Astrocyte (in vitro differentiated cells and primary cell): ENCODE results near the gene GABRP. TPM values are rescaled to one million over a fixed set of nuclear protein-coding genes. Genes with fewer than 3 reads are reported as not detected.

Experiments
- DNase-seq: peaks from one replicate; pipeline ENCODE4 v3.0.0-alpha.2; 2010; ENCODE audit warnings: low read depth
- FAIRE-seq: peaks from 2 replicates; lab custom pipeline; 2011; peaks lifted over from hg19 to GRCh38; lab: Jason Lieb, UNC
- H2AFZ ChIP-seq: 2 replicates; pipeline ENCODE4 v1.6.0; 2012; ENCODE audit warnings: low read depth, low read length, inconsistent platforms
- H3K27ac ChIP-seq: 2 replicates; pipeline ENCODE4 v1.5.1; 2011; ENCODE audit warnings: low read depth, low read length, inconsistent platforms
- H3K27me3 ChIP-seq: 2 replicates; pipeline ENCODE4 v1.6.0; 2011; ENCODE audit warnings: low read length, inconsistent platforms; ENCODE audit not compliant: insufficient read depth
- H3K36me3 ChIP-seq: 2 replicates; pipeline ENCODE4 v1.5.1; 2011; ENCODE audit warnings: low read length, inconsistent platforms; ENCODE audit not compliant: insufficient read depth
- H3K4me1 ChIP-seq: 2 replicates; pipeline ENCODE4 v1.5.1; 2011; ENCODE audit warnings: low read length, inconsistent platforms; ENCODE audit not compliant: insufficient read depth
- H3K4me2 ChIP-seq: 2 replicates; pipeline ENCODE4 v1.6.0; 2012; ENCODE audit warnings: low read length, inconsistent platforms
- H3K4me3 ChIP-seq: 2 replicates; pipeline ENCODE4 v1.5.1; 2011; ENCODE audit warnings: low read depth, mild to moderate bottlenecking, low read length, inconsistent platforms; ENCODE audit not compliant: insufficient read depth
- H3K79me2 ChIP-seq: 2 replicates; pipeline ENCODE4 v1.6.0; 2012; ENCODE audit warnings: mild to moderate bottlenecking, low read length, inconsistent platforms; ENCODE audit not compliant: insufficient read depth
- H3K9ac ChIP-seq: 2 replicates; pipeline ENCODE4 v1.6.0; 2012; ENCODE audit warnings: mild to moderate bottlenecking, low read length, inconsistent platforms
- H3K9me3 ChIP-seq: 2 replicates; pipeline ENCODE4 v1.5.1; 2012; ENCODE audit warnings: low read depth, mild to moderate bottlenecking, low read length, inconsistent platforms; ENCODE audit not compliant: insufficient read depth
- H4K20me1 ChIP-seq: 2 replicates; pipeline ENCODE4 v1.6.0; 2012; ENCODE audit warnings: low read length, inconsistent platforms; ENCODE audit not compliant: insufficient read depth
- H3K27ac Mint-ChIP-seq: one replicate; pipeline ENCODE4 v1.8.0; 2021; ENCODE audit warnings: mild to moderate bottlenecking, mixed read lengths; ENCODE audit not compliant: unreplicated experiment
- H3K27me3 Mint-ChIP-seq: one replicate; pipeline ENCODE4 v1.8.0; 2021; ENCODE audit warnings: low read depth, mixed read lengths; ENCODE audit not compliant: unreplicated experiment
- H3K36me3 Mint-ChIP-seq: one replicate; pipeline ENCODE4 v1.8.0; 2021; ENCODE audit warnings: low read depth, mixed read lengths; ENCODE audit not compliant: unreplicated experiment
- H3K4me1 Mint-ChIP-seq: one replicate; pipeline ENCODE4 v1.8.0; 2021; ENCODE audit warnings: low read depth, mixed read lengths; ENCODE audit not compliant: unreplicated experiment
- H3K4me3 Mint-ChIP-seq: one replicate; pipeline ENCODE4 v1.8.0; 2021; ENCODE audit warnings: mild to moderate bottlenecking, moderate library complexity, mixed read lengths; ENCODE audit not compliant: unreplicated experiment
- H3K9me3 Mint-ChIP-seq: one replicate; pipeline ENCODE4 v1.8.0; 2021; ENCODE audit warnings: mild to moderate bottlenecking, mixed read lengths; ENCODE audit not compliant: unreplicated experiment
- CTCF ChIP-seq: IDR thresholded peaks from 2 replicates; pipeline ENCODE4 v1.5.1; 2011; ENCODE audit warnings: low read depth, mild to moderate bottlenecking, inconsistent platforms, low read length, moderate library complexity; ENCODE audit not compliant: insufficient read depth
- EZH2 ChIP-seq: IDR thresholded peaks from 2 replicates; pipeline ENCODE4 v1.6.1; 2012; ENCODE audit warnings: mild to moderate bottlenecking, low read length, inconsistent platforms; ENCODE audit not compliant: insufficient read depth
- total RNA-seq: library from RNA; stranded (reverse); gene quantifications from 2 replicates; pipeline ENCODE4 v1.2.1, GENCODE V29; 2021

The GABRP gene
- total RNA-seq, 1 donor from 2014 or later = 0.45 TPM

GRCh38 chr5:170740551-170741205 is 42.8 kb upstream of the GABRP start:
- H3K4me3 Mint-ChIP-seq = no peak overlapping the region
- no peak overlapping the region for H3K27ac Mint-ChIP-seq
- no peak overlapping the region for H3K9ac ChIP-seq
- peaks cover 1% of the 10 kb centered on the region for H3K4me1 ChIP-seq
- peaks cover 2% of the 10 kb centered on the region for H3K9me3 ChIP-seq
- H3K4me3 ChIP-seq = no peak overlapping the region
- FAIRE-seq (no peak), DNase-seq (no peak)
- peaks cover 2% of the 10 kb centered on the region for H3K27me3 ChIP-seq
- no peaks in the 10 kb centered on the region for H4K20me1 ChIP-seq
- H3K79me2 ChIP-seq = no peaks in the 10 kb centered on the region
- H3K27me3 Mint-ChIP-seq = peaks cover 25% of the 10 kb centered on the region
- no peaks in the 10 kb centered on the region for H3K36me3 ChIP-seq
- H3K4me2 ChIP-seq = no peak overlapping the region
- peaks cover under 1% of the 10 kb centered on the region for H3K4me1 Mint-ChIP-seq
- H3K36me3 Mint-ChIP-seq = no peaks in the 10 kb centered on the region
- no peak for TF ChIP-seq EZH2
- TF ChIP-seq CTCF = no peak
- no peak overlapping the region for H2AFZ ChIP-seq
- peaks cover 12% of the 10 kb centered on the region for H3K9me3 Mint-ChIP-seq
- no peak overlapping the region for H3K27ac ChIP-seq

- Histone ChIP-seq H3K4me3 (no peak overlapping the region), H3K79me2 (no peaks in the 10 kb centered on the region), H3K27me3 (peaks cover 2% of the 10 kb centered on the region), H3K4me2 (no peak overlapping the region), H2AFZ (no peak overlapping the region), H3K36me3 (no peaks in the 10 kb centered on the region), H3K9me3 (no peaks in the 10 kb centered on the region), H3K9ac (no peak overlapping the region), H4K20me1 (no peaks in the 10 kb centered on the region), H3K27ac (no peak overlapping the region), H3K4me1 (peaks cover 3% of the 10 kb centered on the region)
- Mint-ChIP-seq H3K27me3 (peaks cover 25% of the 10 kb centered on the region), H3K9me3 (peaks cover 5% of the 10 kb centered on the region), H3K4me3 (no peak overlapping the region), H3K4me1 (peaks cover 3% of the 10 kb centered on the region), H3K27ac (no peak overlapping the region), H3K36me3 (no peaks in the 10 kb centered on the region)
- TF ChIP-seq EZH2 (no peak), CTCF (no peak)
- DNase-seq = no peak
- FAIRE-seq = no peak
Observed at GRCh38 chr5:170741801-170742200, 41.7 kb upstream of the GABRP start.

- Mint-ChIP-seq H3K36me3 (no peaks in the 10 kb centered on the region), H3K9me3 (peaks cover 2% of the 10 kb centered on the region), H3K4me3 (no peak overlapping the region), H3K4me1 (peaks cover 3% of the 10 kb centered on the region), H3K27me3 (peaks cover 33% of the 10 kb centered on the region), H3K27ac (no peak overlapping the region)
- H3K27me3 ChIP-seq = peaks cover 2% of the 10 kb centered on the region
- H4K20me1 ChIP-seq = no peaks in the 10 kb centered on the region
- H3K36me3 ChIP-seq = no peaks in the 10 kb centered on the region
- no peak for TF ChIP-seq EZH2
- TF ChIP-seq CTCF = no peak
- no peaks in the 10 kb centered on the region for H3K79me2 ChIP-seq
- peaks cover 3% of the 10 kb centered on the region for H3K4me1 ChIP-seq
- no peak overlapping the region for H3K27ac ChIP-seq
- DNase-seq (no peak), FAIRE-seq (no peak)
- no peak overlapping the region for H3K4me3 ChIP-seq
- peak overlapping the region; percentile 78 for H3K4me2 ChIP-seq
- H3K9ac ChIP-seq = no peak overlapping the region
- H3K9me3 ChIP-seq = no peaks in the 10 kb centered on the region
- peak overlapping the region; percentile 56 for H2AFZ ChIP-seq
Observed at GRCh38 chr5:170743876-170744212, 39.7 kb upstream of the GABRP start.
